ENCODE results near the gene ITPR1. TPM values are rescaled to one million over a fixed set of nuclear protein-coding genes. Genes with fewer than 3 reads are reported as not detected.

ITPR1 gene
- polyA plus RNA-seq, 1 of the 3 experiments (the other 2 are of a cell fraction), result 5.9 TPM

GRCh38 chr3:4536260-4536659 lies 43.1 kb downstream of the ITPR1 start:
- ChIA-PET CTCF (interaction anchor here (1.3 kb wide), 1 partner anchor 9 kb away, joined by 3 read pairs; no protein-coding TSS in a partner anchor), POLR2A (no interaction called here)
- Histone ChIP-seq H3K27ac (ENCODE audit: low read depth in 2 of 2, low read length in 1 of 2) (no peak overlapping the region), H3K4me1 (ENCODE audit: control insufficient read depth in 1 of 2, insufficient read depth in 2 of 2, low read depth in 1 of 2, low read length in 1 of 2) (peaks cover 0 to 32% of the 10 kb centered on the region in 2 experiments; a peak in 2 of 4 replicates), H2AFZ (ENCODE audit: low read depth) (no peak overlapping the region), H3K9me2 (no peaks in the 10 kb centered on the region), H3K9ac (no peak overlapping the region), H3F3A (replicated peaks; ENCODE audit: insufficient read depth) (no peaks in the 10 kb centered on the region), H3K9me3 (no peaks in the 10 kb centered on the region), H3K4me2 (no peak overlapping the region), H3K4me3 (ENCODE audit: low read depth in 2 of 2, low read length in 1 of 2) (no peak overlapping the region), H4K20me1 (ENCODE audit: insufficient read depth) (no peaks in the 10 kb centered on the region), H3K79me2 (ENCODE audit: insufficient read depth) (no peaks in the 10 kb centered on the region), H3K36me3 (replicated peaks in 1 of 2; ENCODE audit: control insufficient read depth in 1 of 2, insufficient read depth in 2 of 2, low read length in 1 of 2) (no peaks in the 10 kb centered on the region), H3K27me3 (ENCODE audit: insufficient read depth) (no peaks in the 10 kb centered on the region)
- 40% methylated on average over 1 of the region's 1 CpG for WGBS (ENCODE audit: low lambda C conversion rate)
- no peak for DNase-seq
- TF ChIP-seq MAX (IDR thresholded peaks at IDR 0.05; ENCODE audit: low read depth) (no peak), IRF3 (IDR thresholded peaks at IDR 0.05; ENCODE audit: low read depth, low read length) (no peak), EZH2phosphoT487 (IDR thresholded peaks at IDR 0.05; ENCODE audit: borderline replicate concordance, low read depth) (no peak), GATA2 (CRISPR knock-in tag; IDR thresholded peaks at IDR 0.05) (no peak), TCF12 (IDR thresholded peaks at IDR 0.05) (no peak), ZBTB33 (IDR thresholded peaks at IDR 0.05; ENCODE audit: borderline replicate concordance, low read depth) (no peak), RFX5 (IDR thresholded peaks at IDR 0.05; ENCODE audit: low read length) (no peak)

- no peaks in the 10 kb centered on the region for H3F3A ChIP-seq (replicated peaks; ENCODE audit: insufficient read depth)
- no peak for TF ChIP-seq TEAD4 (IDR thresholded peaks at IDR 0.05; ENCODE audit: borderline replicate concordance, insufficient read depth)
- no peak for TF ChIP-seq EP300 (IDR thresholded peaks at IDR 0.05; ENCODE audit: borderline replicate concordance in 1 of 2, low read depth in 1 of 2, low read length in 1 of 2)
- TF ChIP-seq SIN3A (IDR thresholded peaks at IDR 0.05; ENCODE audit: borderline replicate concordance, low read depth, low read length), result no peak
- no peak for TF ChIP-seq MAX (IDR thresholded peaks at IDR 0.05; ENCODE audit: low read depth)
- TF ChIP-seq ELF1 (IDR thresholded peaks at IDR 0.05), result no peak
- no peak for TF ChIP-seq TCF12 (IDR thresholded peaks at IDR 0.05)
- TF ChIP-seq FOSL2 (IDR thresholded peaks at IDR 0.05; ENCODE audit: borderline replicate concordance, low read depth), result no peak
- H3K9me3 ChIP-seq, result no peaks in the 10 kb centered on the region
- H3K9ac ChIP-seq, result no peak overlapping the region
- no peaks in the 10 kb centered on the region for H3K79me2 ChIP-seq (ENCODE audit: insufficient read depth)
- DNase-seq, result no peak
- no peak overlapping the region for H2AFZ ChIP-seq (ENCODE audit: low read depth)
- no peak overlapping the region for H3K4me3 ChIP-seq (ENCODE audit: low read depth in 2 of 2, low read length in 1 of 2)
- no peaks in the 10 kb centered on the region for H4K20me1 ChIP-seq (ENCODE audit: insufficient read depth)
- H3K27me3 ChIP-seq (ENCODE audit: insufficient read depth), result no peaks in the 10 kb centered on the region
- no peak overlapping the region for H3K27ac ChIP-seq (ENCODE audit: low read depth in 2 of 2, low read length in 1 of 2)
- POLR2A ChIA-PET, result no interaction called here
- CTCF ChIA-PET, result no interaction called here
- no peaks in the 10 kb centered on the region for H3K9me2 ChIP-seq
- H3K4me2 ChIP-seq, result no peak overlapping the region
- peaks cover 0 to 2% of the 10 kb centered on the region in 2 experiments; a peak in 1 of 4 replicates for H3K4me1 ChIP-seq (ENCODE audit: control insufficient read depth in 1 of 2, insufficient read depth in 2 of 2, low read depth in 1 of 2, low read length in 1 of 2)
- 84% methylated on average over 4 of the region's 4 CpGs for WGBS (ENCODE audit: low lambda C conversion rate)
- no peaks in the 10 kb centered on the region for H3K36me3 ChIP-seq (replicated peaks in 1 of 2; ENCODE audit: control insufficient read depth in 1 of 2, insufficient read depth in 2 of 2, low read length in 1 of 2)
Observed at GRCh38 chr3:4540267-4540666, 47.1 kb downstream of the ITPR1 start.

Data from SK-N-SH (cell line).